ENCODE measurements around the gene TEC.
"Not testable (repeated sequence)": the region's sequence is repeated elsewhere in the genome, so short reads cannot be mapped to it uniquely, and the experiment has no call there.

TEC gene

GRCh38 chr4:48190839-48191238 lies 78.8 kb downstream of the TEC start:
- TF ChIP-seq CTCF (IDR thresholded peaks at IDR 0.05; ENCODE audit: low read depth, low read length): no peak
- DNase-seq (ENCODE audit: low read depth, low spot score): no peak
- no peak overlapping the region for H3K4me3 ChIP-seq (ENCODE audit: low read depth, low read length)
- in situ Hi-C loops (cut with HindIII; ENCODE audit: low sequenced_read_pairs): no loop called here

- DNase-seq (ENCODE audit: low read depth, low spot score): no peak
- H3K4me3 ChIP-seq (ENCODE audit: low read depth, low read length): no peak overlapping the region
- no peak for TF ChIP-seq CTCF (IDR thresholded peaks at IDR 0.05; ENCODE audit: low read depth, low read length)
- in situ Hi-C loops (cut with HindIII; ENCODE audit: low sequenced_read_pairs): no loop called here
Measured at GRCh38 chr4:48189731-48190130, 79.9 kb downstream of the TEC start.

- H3K4me3 ChIP-seq (ENCODE audit: low read depth, low read length): no peak overlapping the region
- no peak for TF ChIP-seq CTCF (IDR thresholded peaks at IDR 0.05; ENCODE audit: low read depth, low read length)
- in situ Hi-C loops (cut with HindIII; ENCODE audit: low sequenced_read_pairs): no loop called here
- DNase-seq (ENCODE audit: low read depth, low spot score): no peak
Measured at GRCh38 chr4:48188390-48188789, 81.2 kb downstream of the TEC start.

- TF ChIP-seq CTCF (IDR thresholded peaks at IDR 0.05; ENCODE audit: low read depth, low read length): no peak
- no peak overlapping the region for H3K4me3 ChIP-seq (ENCODE audit: low read depth, low read length)
- DNase-seq (ENCODE audit: low read depth, low spot score): no peak
- in situ Hi-C loops (cut with HindIII; ENCODE audit: low sequenced_read_pairs): no loop called here
Measured at GRCh38 chr4:48187813-48188212, 81.8 kb downstream of the TEC start.

- in situ Hi-C loops (cut with HindIII; ENCODE audit: low sequenced_read_pairs); H3K4me3 ChIP-seq (ENCODE audit: low read depth, low read length); DNase-seq (ENCODE audit: low read depth, low spot score): not testable (repeated sequence)
Measured at GRCh38 chr4:48187066-48187465, 82.6 kb downstream of the TEC start.

- DNase-seq (ENCODE audit: low read depth, low spot score); H3K4me3 ChIP-seq (ENCODE audit: low read depth, low read length); in situ Hi-C loops (cut with HindIII; ENCODE audit: low sequenced_read_pairs): not testable (repeated sequence)
Measured at GRCh38 chr4:48186394-48186793, 83.2 kb downstream of the TEC start.

GRCh38 chr4:48184882-48185281 lies 84.8 kb downstream of the TEC start:
- TF ChIP-seq CTCF (IDR thresholded peaks at IDR 0.05; ENCODE audit: low read depth, low read length): no peak
- DNase-seq (ENCODE audit: low read depth, low spot score): peak; percentile 58
- no peak overlapping the region for H3K4me3 ChIP-seq (ENCODE audit: low read depth, low read length)
- in situ Hi-C loops (cut with HindIII; ENCODE audit: low sequenced_read_pairs): no loop called here

GRCh38 chr4:48180234-48180633 lies 89.4 kb downstream of the TEC start:
- DNase-seq (ENCODE audit: low read depth, low spot score): peak; percentile 56
- in situ Hi-C loops (cut with HindIII; ENCODE audit: low sequenced_read_pairs): no loop called here

More at GRCh38 chr4:48180234-48180633, 89.4 kb downstream of the TEC start:
- no peak for TF ChIP-seq CTCF (IDR thresholded peaks at IDR 0.05; ENCODE audit: low read depth, low read length)
- H3K4me3 ChIP-seq (ENCODE audit: low read depth, low read length): no peak overlapping the region
